ENCODE results near the gene SOWAHA. TPM values are rescaled to one million over a fixed set of nuclear protein-coding genes. Genes with fewer than 3 reads are reported as not detected.
A peak's percentile ranks its signal among the peaks of the same experiment; 100 is the strongest.

Gene SOWAHA
- total and polyA plus RNA-seq, 2 donors (not counting 3 experiments of a cell fraction or from before 2014, with no cell fraction given): not detected

GRCh38 chr5:132828846-132829494 lies 15.9 kb downstream of the SOWAHA start:
- Histone ChIP-seq H3K4me3 (replicated peaks in 1 of 3; ENCODE audit: insufficient read depth in 1 of 3, low read depth in 1 of 3, low read length in 3 of 3) (peak overlapping the region in 1 of 3 experiments; percentile 59), H2AFZ (ENCODE audit: low read depth, low read length) (peak overlapping the region; percentile 93), H3K9ac (replicated peaks; ENCODE audit: extremely low read depth, insufficient read depth, low read length) (no peak overlapping the region), H3K4me2 (ENCODE audit: insufficient read depth, low read length) (peak overlapping the region; percentile 61), H3K36me3 (ENCODE audit: control insufficient read depth in 2 of 2, extremely low read depth in 1 of 2, insufficient read depth in 2 of 2, low read length in 2 of 2) (peaks cover 2% of the 10 kb centered on the region in 2 experiments), H4K20me1 (replicated peaks; ENCODE audit: control insufficient read depth, extremely low read depth, insufficient read depth, low read length) (no peaks in the 10 kb centered on the region), H3K27me3 (ENCODE audit: control insufficient read depth in 2 of 2, insufficient read depth in 2 of 2, low read length in 2 of 2) (no peaks in the 10 kb centered on the region), H3K27ac (ENCODE audit: insufficient read depth, low read depth, low read length) (no peak overlapping the region), H3K4me1 (ENCODE audit: control insufficient read depth, extremely low read depth, insufficient read depth, low read length) (peaks cover 12% of the 10 kb centered on the region), H3K9me1 (replicated peaks; ENCODE audit: control insufficient read depth, extremely low read depth, insufficient read depth, low read length) (no peaks in the 10 kb centered on the region), H3K9me3 (replicated peaks; ENCODE audit: control insufficient read depth, insufficient read depth, low read length) (no peaks in the 10 kb centered on the region), H3K79me2 (ENCODE audit: control insufficient read depth, insufficient read depth, low read length) (no peaks in the 10 kb centered on the region)
- intact Hi-C loops (cut with micrococcal nuclease) (loop anchor here (10.0 kb wide), 1 partner anchor 534 kb away; the partner anchor contains the start of gene SLC22A4), dilution Hi-C loops (cut with MboI; ENCODE audit: extremely low pct_ligation_motif_present, low sequenced_read_pairs) (no loop called here)
- ChIA-PET CTCF (interaction anchor here (0.6 to 9.9 kb wide), 15 partner anchors 9 to 323 kb away, joined by 3 to 122 read pairs (median 4); partner anchors contain the start of genes GDF9, LEAP2 and UQCRQ), POLR2A (interaction anchor here (0.9 to 1.0 kb wide), 2 partner anchors 14 to 38 kb away, joined by 3 read pairs; no protein-coding TSS in a partner anchor)
- FAIRE-seq (no peak), DNase-seq (ENCODE audit: low read depth, low spot score) (peak; percentile 21)
- TF ChIP-seq POLR2AphosphoS5 (IDR thresholded peaks at IDR 0.05; ENCODE audit: insufficient read depth, low read depth, low read length) (no peak), JUN (IDR thresholded peaks at IDR 0.05; ENCODE audit: borderline replicate concordance, insufficient read depth, insufficient read length, low read depth) (no peak), EZH2 (IDR thresholded peaks at IDR 0.05; ENCODE audit: borderline replicate concordance, low read depth, low read length, severe bottlenecking) (no peak), MAX (IDR thresholded peaks at IDR 0.05; ENCODE audit: insufficient read depth, insufficient read length) (no peak), MYC (IDR thresholded peaks at IDR 0.05; ENCODE audit: low read depth, low read length) (no peak), POLR2A (IDR thresholded peaks at IDR 0.05; ENCODE audit: low read depth, low read length) (no peak), CTCF (IDR thresholded peaks at IDR 0.05; ENCODE audit: extremely low read depth in 1 of 2, insufficient read depth in 1 of 2, low read depth in 1 of 2, low read length in 2 of 2) (no peak), GATA2 (IDR thresholded peaks at IDR 0.05; ENCODE audit: insufficient read depth, insufficient read length, low read depth, low read length) (no peak), FOS (IDR thresholded peaks at IDR 0.05; ENCODE audit: borderline replicate concordance, insufficient read depth, low read length) (no peak)
- BruUV-seq (replicated peaks): TSS peak; percentile 33

All from endothelial cell of umbilical vein (primary cell).